Tibial nerve (tissue), 3 donors: ENCODE results near the gene SLC25A17.

Experiments used
- CTCF ChIP-seq, 5 experiments: fragments of 200-600 bp in 3 of 5; fragments of 450-650 bp in 2 of 5; sonication (generic) in 3 of 5; IDR thresholded peaks; one replicate each; pipeline ENCODE4 v1.5.1; 2016 to 2019; ENCODE audit warnings: antibody characterized with exemption in 5 of 5, mild to moderate bottlenecking in 3 of 5, moderate library complexity in 2 of 5
- POLR2A ChIP-seq, 2 donors: fragments of 450-650 bp; IDR thresholded peaks; one replicate each; pipeline ENCODE4 v1.6.1; 2017; ENCODE audit warnings: antibody characterized with exemption in 2 of 2, mild to moderate bottlenecking in 2 of 2, moderate library complexity in 2 of 2

- TF ChIP-seq POLR2A (IDR thresholded peaks at IDR 0.05) (no peak), CTCF (IDR thresholded peaks at IDR 0.05) (no peak)
These were observed 1.4 kb downstream of the SLC25A17 start for GRCh38 chr22:40817737-40818136.
